ENCODE data around the gene TSPEAR.
"Not testable (repeated sequence)": the region's sequence is repeated elsewhere in the genome, so short reads cannot be mapped to it uniquely, and the experiment has no call there.

Gene TSPEAR

DNA sequence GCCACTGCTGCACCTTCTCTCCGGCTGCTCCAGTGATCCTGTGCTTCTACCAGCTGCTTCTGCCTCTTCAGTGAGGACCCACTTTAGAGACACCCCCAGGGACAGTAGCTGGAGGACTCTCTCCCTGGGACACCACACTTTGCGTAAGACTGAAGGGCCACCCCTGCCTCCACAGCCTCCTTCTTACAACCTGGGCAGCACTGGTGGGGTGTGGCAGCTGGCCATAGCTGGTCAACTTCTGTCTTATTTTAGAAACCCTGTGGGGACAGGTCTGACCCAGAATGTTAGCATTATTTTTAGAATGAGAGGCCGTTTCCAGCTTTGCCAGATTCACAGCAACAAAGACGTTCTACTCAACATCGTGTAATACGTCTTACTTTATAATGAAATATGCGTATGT, 85.6 kb downstream of the TSPEAR start:
- no peak for DNase-seq

DNA sequence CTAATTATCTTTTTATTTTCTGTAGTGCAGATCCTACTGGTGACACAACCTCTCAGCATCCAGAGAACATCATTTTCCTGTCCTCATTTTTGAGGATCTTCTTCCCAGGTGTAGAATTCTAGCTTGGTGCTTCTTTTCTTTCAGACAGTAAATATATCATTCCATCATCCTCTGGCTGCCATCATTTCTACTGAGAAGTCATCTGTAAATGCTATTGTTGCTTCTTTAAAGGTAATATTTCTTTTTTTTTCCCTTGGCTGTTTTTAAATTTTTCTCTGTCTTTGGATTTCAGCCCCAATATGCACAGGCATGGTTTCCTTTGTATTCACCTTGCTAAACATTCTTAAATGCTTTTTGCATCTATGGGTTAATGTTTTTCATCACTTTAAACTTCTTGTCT, 87.8 kb downstream of the TSPEAR start:
- DNase-seq, result no peak

GRCh38 chr21:44619886-44620285, 91.5 kb downstream of the TSPEAR start:
- no peak for DNase-seq

GRCh38 chr21:44618909-44619308, 92.5 kb downstream of the TSPEAR start:
- peak in 4 of 5 experiments; percentile 30 to 83 (median 52) for DNase-seq

DNA sequence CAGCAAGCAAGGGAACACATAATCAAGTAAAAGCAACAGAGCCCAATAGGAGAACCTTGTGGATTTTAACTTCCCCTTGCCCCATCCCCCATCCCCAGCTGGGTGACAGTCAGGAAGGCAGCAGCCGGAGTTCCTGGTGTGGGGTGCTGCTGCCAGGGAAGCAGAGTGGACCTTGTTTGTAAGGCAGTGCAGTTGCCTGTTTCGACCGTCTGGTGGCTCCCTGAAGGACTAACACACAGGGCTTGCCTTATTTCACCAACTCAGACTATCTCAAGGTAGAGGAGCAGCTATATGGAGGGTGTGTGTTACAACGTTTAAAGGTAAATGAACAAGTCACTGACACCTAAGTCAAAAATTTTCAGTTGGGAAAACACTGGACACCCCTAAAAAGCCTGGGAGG, 92.9 kb downstream of the TSPEAR start:
- no peak for DNase-seq

GRCh38 chr21:44617071-44617501, 94.3 kb downstream of the TSPEAR start:
- no peak for DNase-seq

DNA sequence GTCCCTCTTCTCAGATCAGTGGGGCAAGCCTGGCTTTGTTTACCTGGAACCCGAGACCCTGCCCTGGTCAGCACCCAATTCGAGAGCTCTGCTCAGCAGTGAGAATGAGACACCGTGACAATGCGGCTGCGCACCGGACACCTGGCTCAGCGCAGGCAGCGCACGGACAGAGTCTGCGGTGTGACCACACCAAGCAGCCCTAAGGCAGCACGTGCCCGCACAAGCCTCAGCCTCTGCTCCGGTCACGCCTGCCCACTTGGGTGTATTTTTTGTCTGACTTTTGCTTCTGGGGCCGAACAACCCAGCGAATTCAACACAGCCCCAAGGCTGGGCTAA, 94.8 kb downstream of the TSPEAR start:
- no peak for DNase-seq

- no peak for DNase-seq
These were observed 95.3 kb downstream of the TSPEAR start for GRCh38 chr21:44615911-44616590.

DNA sequence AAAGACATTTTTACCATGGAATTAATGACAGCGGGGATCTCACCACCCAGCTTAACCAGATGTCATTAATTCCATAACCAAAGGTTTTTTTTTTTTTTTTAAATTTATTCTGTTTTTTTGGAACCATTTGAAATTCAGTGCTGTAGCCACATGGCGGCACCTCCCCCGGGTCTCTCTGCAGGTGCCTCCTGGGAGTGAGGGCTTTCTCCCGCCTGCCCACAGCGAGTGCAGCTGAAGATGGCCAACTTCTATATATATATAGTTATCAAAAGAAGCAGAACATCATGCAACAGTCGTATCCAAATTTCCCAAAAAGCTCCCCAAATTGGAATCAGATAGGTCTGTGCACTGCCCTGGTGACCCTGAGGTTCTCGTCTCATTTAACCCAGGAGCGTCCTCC, 95.9 kb downstream of the TSPEAR start:
- no peak for DNase-seq

GRCh38 chr21:44614961-44615391, 96.4 kb downstream of the TSPEAR start:
- DNase-seq, result no peak

GRCh38 chr21:44614161-44614631, 97.2 kb downstream of the TSPEAR start:
- no peak for DNase-seq

DNA sequence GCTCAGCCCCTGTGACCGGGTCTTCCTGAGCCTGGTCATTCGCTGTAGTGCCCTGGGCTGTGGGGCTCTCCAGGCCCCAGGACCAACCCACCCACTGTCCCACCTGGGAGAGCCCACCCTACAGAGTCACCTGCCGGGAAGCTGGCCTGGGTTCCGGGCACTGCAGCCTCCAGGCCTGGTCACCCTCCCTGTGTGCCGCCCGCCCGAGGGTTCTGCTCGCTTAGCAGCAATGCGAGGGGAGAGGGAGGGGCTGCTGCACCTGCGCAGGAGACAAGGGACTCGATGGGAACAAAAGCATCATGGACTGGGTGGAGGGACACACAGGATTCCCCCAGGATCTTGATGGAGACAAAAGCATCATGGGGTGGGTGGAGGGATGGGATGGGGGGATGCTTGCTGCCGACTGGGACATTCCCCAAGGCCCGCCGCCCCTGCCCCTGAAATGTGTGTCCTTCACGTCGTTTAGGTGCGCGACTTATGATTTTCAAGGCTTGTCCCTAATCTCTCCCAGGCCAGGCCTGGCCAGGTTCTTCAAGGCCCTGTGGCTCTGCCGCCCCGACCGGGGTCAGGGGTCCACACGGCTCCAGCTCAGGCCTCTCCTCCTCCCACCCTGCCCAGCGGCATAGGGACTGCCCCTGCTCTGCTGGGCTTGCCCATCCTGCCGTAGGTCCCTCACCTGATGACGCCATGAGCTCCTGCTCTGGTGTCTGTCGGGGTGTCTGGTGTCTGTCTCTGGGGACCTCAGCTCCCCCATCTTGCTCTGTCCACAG, 97.8 kb downstream of the TSPEAR start:
- no peak for DNase-seq

GRCh38 chr21:44612669-44613229, 98.6 kb downstream of the TSPEAR start:
- no peak for DNase-seq

DNA sequence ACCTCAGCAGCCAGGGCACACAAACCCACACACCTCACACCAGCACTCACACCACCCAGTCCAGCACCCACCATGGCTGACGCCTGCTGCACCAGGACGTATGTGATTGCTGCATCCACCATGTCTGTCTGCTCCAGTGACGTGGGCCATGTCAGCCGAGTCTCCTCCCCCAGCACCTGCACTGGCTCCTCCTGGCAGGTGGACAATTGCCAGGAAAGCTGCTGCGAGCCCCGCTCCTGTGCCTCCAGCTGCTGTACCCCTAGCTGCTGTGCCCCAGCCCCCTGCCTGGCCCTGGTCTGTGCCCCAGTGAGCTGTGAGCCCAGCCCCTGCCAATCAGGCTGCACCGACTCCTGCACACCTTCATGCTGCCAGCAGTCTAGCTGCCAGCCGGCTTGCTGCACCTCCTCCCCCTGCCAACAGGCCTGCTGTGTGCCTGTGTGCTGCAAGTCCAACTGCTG, 99.3 kb downstream of the TSPEAR start, which contains the start of gene KRTAP10-8:
Gene KRTAP10-8, plus strand, starts transcription at position 51 of the 458 bp plus-strand sequence. Its CDS starts 22 bp downstream, at position 73.
- DNase-seq, result no peak

GRCh38 chr21:44611551-44611950, 99.8 kb downstream of the TSPEAR start:
- no peak for DNase-seq

DNA sequence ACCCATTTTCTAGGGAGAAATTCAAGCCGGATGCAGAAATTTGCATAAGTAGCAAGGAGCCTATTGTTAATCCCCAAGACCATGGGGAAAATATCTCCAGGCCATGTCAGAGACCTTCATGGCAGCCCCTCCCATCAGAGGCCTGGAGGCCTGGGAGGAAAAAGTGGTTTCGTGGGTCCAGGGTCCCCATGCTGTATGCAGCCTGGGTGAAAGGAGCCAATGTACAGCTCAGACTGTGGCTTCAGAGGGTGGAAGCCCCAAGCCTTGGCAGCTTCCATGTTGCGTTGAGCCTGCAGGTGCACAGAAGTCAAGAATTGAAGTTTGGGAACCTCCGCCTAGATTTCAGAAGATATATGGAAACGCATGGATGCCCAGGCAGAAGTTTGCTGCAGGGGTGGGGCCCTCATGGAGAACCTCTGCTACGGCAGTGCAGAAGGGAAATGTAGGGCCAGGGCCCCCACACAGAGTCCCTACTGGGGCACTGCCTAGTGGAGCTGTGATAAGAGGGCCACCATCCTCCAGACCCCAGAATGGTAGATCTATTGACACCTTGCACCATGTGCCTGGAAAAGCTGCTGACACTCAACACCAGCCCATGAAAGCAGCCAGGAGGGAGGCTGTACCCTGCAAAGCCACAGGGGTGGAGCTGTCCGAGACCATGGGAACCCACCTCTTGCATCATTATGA, 101.1 kb downstream of the TSPEAR start:
- not testable (repeated sequence) for DNase-seq

- no peak for DNase-seq
These were observed 102.2 kb downstream of the TSPEAR start for GRCh38 chr21:44609193-44609592.

- DNase-seq, result no peak
These were observed 104.9 kb downstream of the TSPEAR start for GRCh38 chr21:44606495-44606894.

DNA sequence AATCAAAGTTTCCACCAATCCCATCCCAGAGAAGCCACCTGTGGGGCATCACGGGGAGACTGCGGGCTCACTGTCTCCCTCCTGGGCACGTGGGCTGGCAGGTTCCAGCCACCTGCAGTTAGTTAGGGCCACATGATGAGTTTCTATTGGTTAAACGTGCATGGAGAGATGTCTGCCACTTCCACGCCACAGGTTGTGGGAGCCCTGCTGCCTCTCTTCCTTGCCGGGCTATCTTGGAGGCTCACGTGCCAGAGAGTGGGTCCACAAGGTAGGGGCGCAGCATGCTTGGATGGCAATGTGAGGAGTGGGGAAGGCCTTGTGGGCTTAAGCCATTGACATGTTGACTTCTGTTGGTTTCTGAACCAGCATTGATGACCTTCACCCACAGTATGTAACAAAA, 107.5 kb downstream of the TSPEAR start:
- DNase-seq, result no peak

DNA sequence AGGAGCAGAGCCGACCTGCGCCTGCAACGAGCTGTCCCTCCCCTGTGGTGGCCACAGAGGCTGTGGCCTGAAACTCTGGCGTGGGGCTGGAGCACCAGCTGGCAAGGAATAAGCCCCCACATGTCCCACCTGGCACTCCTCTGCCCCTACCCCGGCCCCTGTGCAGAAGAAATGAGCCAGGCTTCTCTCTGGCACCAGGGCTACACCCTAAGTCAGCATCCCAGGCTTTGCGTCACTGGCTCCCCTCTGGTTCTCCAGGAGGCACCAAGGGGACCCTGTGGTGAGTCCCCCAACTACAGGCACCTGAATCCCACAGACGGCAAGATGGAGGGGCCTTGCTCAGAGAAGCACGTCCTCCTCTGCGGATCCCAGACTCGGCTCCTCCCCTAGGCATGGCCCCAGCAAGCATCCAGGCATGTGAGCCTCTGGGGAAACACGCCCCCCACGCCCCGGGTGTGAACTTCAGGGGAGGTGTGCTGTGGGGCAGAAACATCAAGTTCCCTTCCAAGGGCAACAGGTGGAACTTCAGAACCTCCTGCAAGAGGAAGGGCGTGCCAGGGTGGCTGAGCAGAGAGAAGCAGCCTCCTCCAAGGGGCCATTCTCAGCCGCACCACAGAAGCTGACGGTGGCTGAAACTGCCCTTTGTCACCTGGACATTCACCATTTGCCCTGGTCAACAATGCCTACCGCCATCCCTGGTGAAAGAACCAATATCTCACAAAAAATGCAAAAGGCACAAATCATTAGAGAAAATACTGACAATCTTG, 108.1 kb downstream of the TSPEAR start:
- no peak for DNase-seq

GRCh38 chr21:44602463-44602850, 108.9 kb downstream of the TSPEAR start:
- DNase-seq, result no peak

All from T-helper 2 cell (primary cell).